ENCODE measurements around the gene HIVEP3.

The HIVEP3 gene

GRCh38 chr1:41894808-41895483 lies 23.8 kb downstream of the HIVEP3 start:
- H3K4me1 ChIP-seq (ENCODE audit: insufficient read depth, low read length), result peaks cover 24% of the 10 kb centered on the region
- H3K9me3 ChIP-seq (ENCODE audit: control insufficient read depth, insufficient read depth, low read length), result no peaks in the 10 kb centered on the region
- no peaks in the 10 kb centered on the region for H3K36me3 ChIP-seq (ENCODE audit: insufficient read depth, low read length)
- no peak overlapping the region for H3K9ac ChIP-seq (ENCODE audit: low read depth, low read length)

DNA sequence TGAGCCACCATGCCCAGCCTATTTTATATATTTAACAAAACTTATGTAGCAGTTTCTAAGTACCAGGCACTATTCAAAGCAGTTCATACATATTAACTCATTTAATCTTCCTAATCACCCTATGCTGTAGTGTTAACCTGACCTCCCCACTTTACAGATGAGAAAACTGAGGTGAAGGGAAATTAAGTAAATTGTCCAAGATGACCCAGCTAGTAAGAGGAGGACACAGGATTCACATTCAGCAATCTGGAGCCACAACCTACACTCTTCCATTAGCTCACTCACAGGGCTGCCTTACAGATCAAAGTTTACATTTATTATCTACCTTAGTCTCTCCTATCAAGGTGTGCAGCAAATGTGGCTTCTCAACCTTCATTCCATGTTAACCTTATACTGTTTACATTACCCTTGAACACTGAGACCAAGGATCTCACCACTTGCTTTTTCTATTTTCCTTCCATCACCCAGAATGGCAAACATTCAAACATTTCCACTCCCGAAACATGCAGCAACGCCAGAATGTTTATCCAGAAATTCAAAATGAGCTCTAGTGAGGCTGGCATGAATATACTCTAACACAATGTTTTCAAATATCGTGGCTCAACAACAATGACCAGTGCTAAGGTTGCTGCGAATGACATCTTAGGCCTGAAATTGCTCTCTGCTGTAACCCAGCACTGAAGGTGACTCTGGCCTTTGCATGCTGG lies 24.5 kb downstream of the HIVEP3 start:
- no peak overlapping the region for H3K9ac ChIP-seq (ENCODE audit: low read depth, low read length)
- H3K4me1 ChIP-seq (ENCODE audit: insufficient read depth, low read length), result peaks cover 21% of the 10 kb centered on the region
- no peaks in the 10 kb centered on the region for H3K9me3 ChIP-seq (ENCODE audit: control insufficient read depth, insufficient read depth, low read length)
- H3K36me3 ChIP-seq (ENCODE audit: insufficient read depth, low read length), result no peaks in the 10 kb centered on the region

DNA sequence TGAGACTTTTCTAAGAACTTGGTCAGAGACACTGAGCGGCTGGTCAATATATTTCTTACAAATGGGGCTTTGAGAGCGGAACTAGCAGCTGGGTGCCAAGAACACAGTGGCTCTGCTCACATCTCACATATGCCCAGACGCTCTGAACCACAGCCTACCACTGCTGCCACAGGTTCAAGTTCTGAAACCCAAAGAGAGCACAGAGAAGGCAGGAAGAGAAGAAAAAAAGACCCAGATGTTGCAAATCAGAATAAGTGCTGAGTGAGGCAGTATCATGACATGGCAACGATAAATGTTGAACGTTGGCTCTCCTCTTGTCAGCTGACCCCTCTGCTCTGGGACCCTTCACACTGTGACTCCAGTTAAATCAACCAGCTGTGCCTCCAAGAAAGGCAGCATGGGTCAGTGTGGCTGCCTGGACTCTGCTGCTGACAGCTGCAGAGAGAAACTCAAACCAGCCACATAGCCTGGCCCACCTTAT lies 26.4 kb downstream of the HIVEP3 start:
- H3K4me1 ChIP-seq (ENCODE audit: insufficient read depth, low read length), result peaks cover 18% of the 10 kb centered on the region
- H3K9ac ChIP-seq (ENCODE audit: low read depth, low read length), result no peak overlapping the region

GRCh38 chr1:41891199-41891896 lies 27.4 kb downstream of the HIVEP3 start:
- no peaks in the 10 kb centered on the region for H3K36me3 ChIP-seq (ENCODE audit: insufficient read depth, low read length)
- H3K9me3 ChIP-seq (ENCODE audit: control insufficient read depth, insufficient read depth, low read length), result no peaks in the 10 kb centered on the region
- peaks cover 18% of the 10 kb centered on the region for H3K4me1 ChIP-seq (ENCODE audit: insufficient read depth, low read length)
- H3K9ac ChIP-seq (ENCODE audit: low read depth, low read length), result no peak overlapping the region

More for the DNA sequence above, 26.4 kb downstream of the HIVEP3 start:
- no peaks in the 10 kb centered on the region for H3K9me3 ChIP-seq (ENCODE audit: control insufficient read depth, insufficient read depth, low read length)
- H3K36me3 ChIP-seq (ENCODE audit: insufficient read depth, low read length), result no peaks in the 10 kb centered on the region

- Histone ChIP-seq H3K9ac (ENCODE audit: low read depth, low read length) (no peak overlapping the region), H3K9me3 (ENCODE audit: control insufficient read depth, insufficient read depth, low read length) (no peaks in the 10 kb centered on the region), H3K4me1 (ENCODE audit: insufficient read depth, low read length) (peaks cover 18% of the 10 kb centered on the region), H3K36me3 (ENCODE audit: insufficient read depth, low read length) (no peaks in the 10 kb centered on the region)
These were observed 27.9 kb downstream of the HIVEP3 start for GRCh38 chr1:41890825-41891198.

GRCh38 chr1:41889506-41890414 lies 29.0 kb downstream of the HIVEP3 start:
- Histone ChIP-seq H3K9me3 (ENCODE audit: control insufficient read depth, insufficient read depth, low read length) (no peaks in the 10 kb centered on the region), H3K4me1 (ENCODE audit: insufficient read depth, low read length) (peaks cover 22% of the 10 kb centered on the region), H3K9ac (ENCODE audit: low read depth, low read length) (no peak overlapping the region), H3K36me3 (ENCODE audit: insufficient read depth, low read length) (no peaks in the 10 kb centered on the region)

GRCh38 chr1:41888756-41889155 lies 30.0 kb downstream of the HIVEP3 start:
- Histone ChIP-seq H3K9me3 (ENCODE audit: control insufficient read depth, insufficient read depth, low read length) (no peaks in the 10 kb centered on the region), H3K9ac (ENCODE audit: low read depth, low read length) (no peak overlapping the region), H3K4me1 (ENCODE audit: insufficient read depth, low read length) (peaks cover 22% of the 10 kb centered on the region), H3K36me3 (ENCODE audit: insufficient read depth, low read length) (no peaks in the 10 kb centered on the region)

DNA sequence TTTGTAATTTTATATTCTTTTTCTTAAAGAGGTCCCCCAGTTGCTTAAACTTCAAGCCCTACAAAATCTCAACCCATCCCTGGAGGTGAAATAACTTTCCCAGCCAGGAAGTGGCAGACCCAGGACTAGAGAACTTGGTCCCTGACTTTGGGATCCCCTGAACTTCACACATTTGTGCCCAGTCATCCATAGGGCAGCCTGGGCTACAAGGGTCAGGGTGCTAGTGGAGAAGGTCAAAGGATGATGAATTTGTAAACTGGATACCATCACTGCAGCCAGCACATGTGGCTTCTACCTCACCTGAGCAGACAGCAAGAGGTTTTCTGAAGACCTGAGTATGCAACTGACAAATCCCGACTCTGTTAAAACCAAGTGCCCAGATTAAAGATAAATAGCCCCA lies 31.4 kb downstream of the HIVEP3 start:
- no peaks in the 10 kb centered on the region for H3K9me3 ChIP-seq (ENCODE audit: control insufficient read depth, insufficient read depth, low read length)
- H3K4me1 ChIP-seq (ENCODE audit: insufficient read depth, low read length), result peaks cover 21% of the 10 kb centered on the region
- no peak overlapping the region for H3K9ac ChIP-seq (ENCODE audit: low read depth, low read length)
- H3K36me3 ChIP-seq (ENCODE audit: insufficient read depth, low read length), result no peaks in the 10 kb centered on the region

DNA sequence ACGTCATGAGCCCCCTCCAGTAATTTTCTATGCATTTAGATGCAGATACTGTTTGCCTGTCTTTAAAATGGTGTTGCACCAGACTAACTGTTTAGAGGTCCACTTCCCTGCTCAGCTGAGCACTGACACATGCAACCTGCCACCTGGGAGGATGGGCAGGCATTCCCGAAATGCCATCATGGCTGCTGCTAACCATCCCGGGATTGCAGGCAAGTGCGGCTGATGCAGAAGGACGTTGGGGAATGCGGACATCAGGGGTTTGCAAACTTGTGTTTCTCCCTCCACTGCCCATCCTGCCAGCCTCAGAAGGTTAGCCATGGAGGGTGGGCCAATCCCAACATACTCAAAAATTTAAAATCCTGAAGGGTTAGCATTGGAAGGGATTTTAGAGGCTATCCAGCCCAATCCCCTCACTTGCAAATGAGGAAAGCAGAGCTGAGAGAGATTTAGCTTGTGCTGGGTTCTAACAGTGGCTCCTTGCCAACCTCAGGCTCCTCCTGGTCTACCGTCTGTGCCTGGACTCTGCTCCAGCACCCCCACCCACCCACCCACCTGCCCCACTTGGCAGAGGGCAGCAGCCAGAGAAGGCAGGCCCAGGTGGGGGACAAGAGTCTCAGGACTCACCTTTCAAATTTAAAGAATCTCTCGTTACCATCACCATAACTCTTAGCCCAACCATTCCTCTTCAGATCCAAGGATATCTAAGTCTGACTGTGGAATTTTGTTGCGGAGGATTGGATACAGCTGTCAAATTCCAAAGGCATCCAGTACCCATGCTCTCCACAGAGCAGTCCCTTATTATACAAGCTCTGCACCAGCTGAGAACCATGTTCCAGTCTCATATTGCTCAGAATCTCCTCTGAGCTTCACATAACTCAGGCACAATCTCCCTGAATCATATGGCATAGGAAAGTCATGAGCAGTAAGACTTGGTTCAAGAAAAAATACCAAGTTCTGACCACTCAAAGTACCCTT lies 34.2 kb downstream of the HIVEP3 start:
- Histone ChIP-seq H3K36me3 (ENCODE audit: insufficient read depth, low read length) (no peaks in the 10 kb centered on the region), H3K4me1 (ENCODE audit: insufficient read depth, low read length) (peaks cover 4% of the 10 kb centered on the region), H3K9ac (ENCODE audit: low read depth, low read length) (no peak overlapping the region), H3K9me3 (ENCODE audit: control insufficient read depth, insufficient read depth, low read length) (no peaks in the 10 kb centered on the region)

GRCh38 chr1:41883507-41883906 lies 35.2 kb downstream of the HIVEP3 start:
- Histone ChIP-seq H3K9me3 (ENCODE audit: control insufficient read depth, insufficient read depth, low read length) (no peaks in the 10 kb centered on the region), H3K4me1 (ENCODE audit: insufficient read depth, low read length) (peaks cover 10% of the 10 kb centered on the region), H3K36me3 (ENCODE audit: insufficient read depth, low read length) (no peaks in the 10 kb centered on the region), H3K9ac (ENCODE audit: low read depth, low read length) (no peak overlapping the region)

GRCh38 chr1:41882486-41882885 lies 36.2 kb downstream of the HIVEP3 start:
- Histone ChIP-seq H3K36me3 (ENCODE audit: insufficient read depth, low read length) (no peaks in the 10 kb centered on the region), H3K9me3 (ENCODE audit: control insufficient read depth, insufficient read depth, low read length) (no peaks in the 10 kb centered on the region), H3K9ac (ENCODE audit: low read depth, low read length) (no peak overlapping the region), H3K4me1 (ENCODE audit: insufficient read depth, low read length) (peaks cover 19% of the 10 kb centered on the region)

DNA sequence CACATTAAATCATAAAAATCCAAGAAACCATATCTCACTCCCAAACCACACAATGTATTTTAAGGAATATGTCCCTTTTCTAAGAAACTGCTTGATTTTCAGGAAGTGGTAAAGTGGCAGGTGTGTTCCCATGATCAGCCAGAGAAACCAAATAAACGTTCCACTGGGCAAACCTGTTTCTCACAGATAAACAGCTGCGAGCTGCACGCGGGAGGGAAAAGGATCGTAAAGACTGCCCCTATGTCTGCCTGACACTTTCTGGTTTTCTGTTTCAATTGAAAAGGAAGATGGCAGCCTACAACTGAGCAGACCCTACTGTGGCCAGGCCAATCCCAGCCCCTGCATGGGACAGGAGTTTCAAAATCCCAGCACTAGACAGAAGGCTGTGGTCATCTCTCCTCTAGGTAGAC lies 36.6 kb downstream of the HIVEP3 start:
- no peaks in the 10 kb centered on the region for H3K9me3 ChIP-seq (ENCODE audit: control insufficient read depth, insufficient read depth, low read length)
- H3K9ac ChIP-seq (ENCODE audit: low read depth, low read length), result no peak overlapping the region
- H3K36me3 ChIP-seq (ENCODE audit: insufficient read depth, low read length), result no peaks in the 10 kb centered on the region
- peaks cover 23% of the 10 kb centered on the region for H3K4me1 ChIP-seq (ENCODE audit: insufficient read depth, low read length)
